HL-60 (cell line): ENCODE measurements around the gene CMIP.

Source experiments
- DNase-seq, 2 experiments: peaks; one replicate each; pipeline ENCODE4 v3.0.0-alpha.2; 2010 to 2020; ENCODE audit warnings: low read depth in 1 of 2, low spot score in 1 of 2
- H3K27ac ChIP-seq: fragments of 250-450 bp; sonication (Bioruptor Pico); replicated peaks from 2 replicates; pipeline ENCODE4 v1.5.1; 2020; ENCODE audit warnings: mild to moderate bottlenecking, moderate library complexity
- H3K27me3 ChIP-seq: fragments of 250-450 bp; sonication (Bioruptor Pico); 2 replicates; pipeline ENCODE4 v1.5.1; 2021; ENCODE audit warnings: mild to moderate bottlenecking, moderate library complexity; ENCODE audit not compliant: insufficient read depth, poor library complexity, severe bottlenecking
- H3K4me3 ChIP-seq: replicated peaks from 2 replicates; pipeline ENCODE4 v1.5.1; 2011; ENCODE audit warnings: mild to moderate bottlenecking, control low read depth, low read length; ENCODE audit not compliant: insufficient read depth
- CTCF ChIP-seq: IDR thresholded peaks from one replicate; pipeline ENCODE4 v1.5.1; 2011; ENCODE audit warnings: low read length, control low read depth, inconsistent platforms; ENCODE audit not compliant: insufficient read depth
- GABPA ChIP-seq: IDR thresholded peaks from 2 replicates; pipeline ENCODE4 v1.6.1; 2012; ENCODE audit warnings: low read depth
- POLR2AphosphoS5 ChIP-seq: IDR thresholded peaks from 2 replicates; pipeline ENCODE4 v1.6.1; 2012; ENCODE audit warnings: low read depth
- REST ChIP-seq: IDR thresholded peaks from 2 replicates; pipeline ENCODE4 v1.6.1; 2012; ENCODE audit warnings: low read depth; ENCODE audit not compliant: insufficient replicate concordance
- SPI1 ChIP-seq: IDR thresholded peaks from 2 replicates; pipeline ENCODE4 v1.6.1; 2012; ENCODE audit warnings: low read depth, mild to moderate bottlenecking, borderline replicate concordance

The CMIP gene

DNA sequence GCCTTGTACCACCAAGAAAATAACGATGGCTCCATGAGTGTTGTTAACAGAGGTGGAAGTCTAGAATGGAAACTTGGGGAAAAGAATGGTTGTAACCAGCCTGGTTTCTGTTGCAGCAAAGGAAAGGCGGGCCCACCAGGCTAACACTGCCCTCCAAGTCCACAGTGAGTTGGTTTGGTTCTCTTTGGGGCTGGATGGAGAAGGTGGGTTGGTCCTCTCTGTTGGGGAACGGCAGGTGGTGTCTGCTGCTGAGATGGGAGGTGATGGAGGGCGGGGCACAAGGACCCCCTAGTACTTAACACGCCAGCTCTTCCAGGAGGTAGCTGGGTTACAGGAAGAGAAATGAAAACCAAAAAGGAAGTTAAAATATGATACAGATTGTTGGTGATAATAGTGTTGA is 257.9 kb downstream of the CMIP start:
- Histone ChIP-seq H3K27ac (no peak overlapping the region), H3K27me3 (no peaks in the 10 kb centered on the region), H3K4me3 (no peak overlapping the region)
- TF ChIP-seq REST: no peak
- TF ChIP-seq GABPA: no peak
- no peak for TF ChIP-seq POLR2AphosphoS5
- TF ChIP-seq CTCF: no peak
- no peak for TF ChIP-seq SPI1
- DNase-seq: no peak

DNA sequence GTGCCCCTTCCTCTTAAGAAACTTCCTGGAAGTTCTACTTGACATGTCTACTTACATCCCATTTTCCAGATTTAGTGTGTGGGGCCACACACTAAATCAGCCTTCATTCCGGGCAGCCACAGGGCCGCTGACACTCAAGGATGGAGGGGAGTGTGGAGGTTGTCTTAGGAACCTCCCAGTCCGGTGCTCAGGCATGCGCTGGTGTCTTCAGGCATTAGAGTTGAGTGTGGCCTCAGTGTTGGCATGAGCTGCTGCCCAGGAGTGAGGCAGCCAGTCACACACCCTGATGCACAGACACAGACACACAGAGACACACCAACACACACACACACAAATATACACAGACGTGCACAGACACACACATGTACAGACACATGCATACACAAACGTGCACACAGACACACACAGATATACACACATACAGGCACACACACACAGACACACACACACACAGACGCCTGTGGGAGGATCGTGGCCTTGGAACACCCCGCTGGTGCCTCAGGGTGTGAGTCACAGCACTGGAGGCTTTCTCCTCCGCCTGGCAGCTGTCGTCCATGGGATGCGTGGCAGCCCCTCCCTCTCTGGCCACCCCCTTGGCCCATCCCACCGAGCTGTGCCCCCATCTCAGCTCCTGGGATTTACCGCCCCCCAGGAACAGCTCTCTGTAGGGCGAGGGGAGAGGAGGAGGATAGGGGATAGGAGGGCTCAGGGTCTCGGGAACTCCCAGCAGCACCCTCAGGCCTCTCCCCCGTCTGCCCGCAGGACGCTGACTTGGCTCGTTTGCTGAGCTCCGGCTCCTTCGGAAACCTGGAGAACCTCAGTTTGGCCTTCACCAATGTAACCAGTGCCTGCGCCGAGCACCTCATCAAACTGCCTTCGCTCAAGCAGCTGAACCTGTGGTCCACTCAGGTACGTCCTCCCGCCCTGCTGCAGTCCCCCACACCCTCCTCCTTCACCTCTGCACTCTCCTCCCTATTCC is 258.9 kb downstream of the CMIP start:
- DNase-seq: no peak

More for the DNA sequence above, 258.9 kb downstream of the CMIP start:
- H3K27me3 ChIP-seq: no peaks in the 10 kb centered on the region
- H3K4me3 ChIP-seq: no peak overlapping the region
- TF ChIP-seq CTCF: no peak
- TF ChIP-seq SPI1: no peak
- no peak for TF ChIP-seq POLR2AphosphoS5
- TF ChIP-seq REST: no peak
- no peak for TF ChIP-seq GABPA
- no peak overlapping the region for H3K27ac ChIP-seq
